AG10803 (cell line): ENCODE results near the gene ASIC3.

Experiments used
- DNase-seq: peaks from one replicate; pipeline ENCODE4 v3.0.0; 2010; ENCODE audit warnings: low read depth
- H3K4me3 ChIP-seq: 2 replicates; pipeline ENCODE4 v1.5.1; 2011; ENCODE audit warnings: mild to moderate bottlenecking, low read length, control low read depth
- CTCF ChIP-seq: conservative IDR thresholded peaks from 2 replicates; pipeline ENCODE4 v1.5.1; 2011; ENCODE audit warnings: mild to moderate bottlenecking, low read length, control low read depth, inconsistent platforms

The ASIC3 gene

GRCh38 chr7:151081170-151082101, 33.1 kb downstream of the ASIC3 start:
- H3K4me3 ChIP-seq, result peak overlapping the region; percentile 77
- no peak for DNase-seq
- no peak for TF ChIP-seq CTCF

- DNase-seq, result no peak
- no peak for TF ChIP-seq CTCF
- H3K4me3 ChIP-seq, result peak overlapping the region; percentile 77
These were observed 34.1 kb downstream of the ASIC3 start for GRCh38 chr7:151082141-151083070.

- peak; percentile 42 for DNase-seq
- H3K4me3 ChIP-seq, result peak within 1 kb of the TSS; percentile 77
- no peak for TF ChIP-seq CTCF
These were observed 34.9 kb downstream of the ASIC3 start, which contains the start of gene TMUB1 for GRCh38 chr7:151083071-151083823. Gene TMUB1 (minus strand): TSS chr7:151083493. CDS start chr7:151082563, 930 bp downstream.

GRCh38 chr7:151083824-151084160, 35.5 kb downstream of the ASIC3 start:
- peak overlapping the region; percentile 77 for H3K4me3 ChIP-seq
- no peak for DNase-seq
- no peak for TF ChIP-seq CTCF

- no peak for DNase-seq
- H3K4me3 ChIP-seq, result peak overlapping the region; percentile 65
- TF ChIP-seq CTCF, result no peak
These were observed 37.0 kb downstream of the ASIC3 start for GRCh38 chr7:151085329-151085690.

GRCh38 chr7:151085691-151086620, 37.6 kb downstream of the ASIC3 start, which contains the start of gene AGAP3:
Gene AGAP3 (plus strand): TSS chr7:151086475. CDS start chr7:151086742, 267 bp downstream.
- TF ChIP-seq CTCF, result no peak

More at GRCh38 chr7:151085691-151086620, 37.6 kb downstream of the ASIC3 start, which contains the start of gene AGAP3:
- peak; percentile 66 for DNase-seq
- H3K4me3 ChIP-seq, result peak within 1 kb of the TSS; percentile 77
